Left ventricle myocardium superior (tissue), 1 donor: ENCODE measurements around the gene NEURL1. TPM values are rescaled to one million over a fixed set of nuclear protein-coding genes. Genes with fewer than 3 reads are reported as not detected.
A peak's percentile ranks its signal among the peaks of the same experiment; 100 is the strongest.
"Not testable (repeated sequence)": the region's sequence is repeated elsewhere in the genome, so short reads cannot be mapped to it uniquely, and the experiment has no call there.

ENCODE experiments used
- ATAC-seq: fragments of 200-7000 bp; cut with Tn5 transposase; one replicate; pipeline ENCODE4 v1.9.1; 2020; ENCODE audit warnings: mild to moderate bottlenecking, moderate library complexity
- DNase-seq: peaks from one replicate; pipeline ENCODE4 v3.0.0-alpha.2; 2020
- intact Hi-C: fragments of 100-400 bp; cut with micrococcal nuclease; formaldehyde crosslinking; loops from one replicate; pipeline ENCODE4 v1.11.0; 2022
- total RNA-seq: library from RNA; stranded (reverse); fragmentation: NEBNext Ultra II Directional; extraction: Animal tissue kit (Norgen Biotek cat#: 25700); gene quantifications from one replicate; pipeline ENCODE4 v1.2.1, GENCODE V29; 2021
- donor health status: DM: no; HTN: yes; CAD: no; lungs with severe emphysema.

Gene NEURL1
- total RNA-seq, 1 donor from 2014 or later = not detected

DNA sequence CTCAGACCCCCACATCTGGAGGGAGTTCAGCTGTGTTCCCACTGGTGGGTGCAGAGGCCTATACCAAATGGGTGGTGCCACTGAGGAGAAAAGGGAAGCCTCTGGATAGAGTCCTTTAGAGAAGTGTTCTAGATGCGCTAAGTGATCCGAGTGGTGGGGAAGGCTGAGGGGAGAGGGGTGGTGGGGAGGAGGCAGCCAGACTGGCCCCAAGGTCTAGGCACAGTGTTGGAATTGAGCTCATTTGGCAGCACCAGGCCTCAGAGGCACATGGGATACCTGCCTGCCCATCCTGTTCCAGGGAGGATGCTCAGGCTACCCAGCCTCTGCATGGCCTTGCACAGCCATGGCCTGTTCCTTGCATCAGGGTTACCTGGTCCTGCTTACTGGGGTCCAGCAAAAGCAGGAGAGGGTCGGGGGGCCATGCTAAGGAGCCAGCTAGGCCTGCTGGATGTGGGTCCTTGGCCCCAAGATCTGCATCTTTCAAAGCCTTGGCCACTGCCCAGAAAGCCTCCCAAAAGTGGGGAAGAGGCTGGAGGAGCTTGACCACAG is 99.6 kb downstream of the NEURL1 start:
- DNase-seq (no peak), ATAC-seq (no peak)
- intact Hi-C loops = no loop called here

DNA sequence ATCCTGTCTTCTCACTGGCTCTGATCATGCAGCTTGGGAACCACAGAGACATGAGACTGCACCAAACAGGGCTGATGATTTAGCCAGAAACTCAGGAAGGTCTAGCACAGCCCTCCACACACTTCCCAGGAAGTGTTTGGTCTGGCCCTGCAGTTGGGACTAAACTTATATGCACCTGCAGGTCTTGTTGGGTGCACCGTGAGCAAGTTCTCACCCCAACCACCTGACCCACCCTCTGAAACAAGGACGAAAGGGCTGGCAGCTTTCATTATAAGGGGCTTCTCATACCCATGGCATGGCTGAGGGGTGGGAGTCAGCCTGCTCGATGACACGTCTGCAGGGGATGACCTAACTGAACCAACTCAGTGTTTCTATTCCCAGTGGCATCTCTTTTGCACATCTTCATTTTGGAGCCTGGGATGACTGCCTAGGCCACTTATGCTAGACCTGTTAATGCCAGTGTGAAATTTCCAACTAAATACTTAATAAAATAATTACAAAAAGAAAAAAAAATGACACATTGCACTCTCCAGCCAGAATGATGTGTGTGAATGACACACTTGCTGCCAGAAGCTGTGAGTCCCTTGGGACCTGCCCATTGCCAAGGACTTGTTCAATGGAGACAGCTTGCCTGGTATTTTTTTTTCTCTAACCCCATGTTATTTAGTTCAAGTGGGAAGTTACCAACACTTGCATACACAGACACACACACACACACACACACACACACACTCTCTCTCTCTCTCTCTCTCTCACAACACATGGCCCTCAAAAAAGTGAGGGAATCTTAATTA is 102.6 kb downstream of the NEURL1 start:
- DNase-seq = no peak
- ATAC-seq = no peak
- intact Hi-C loops = loop anchor here (5.0 kb wide), 1 partner anchor 91 kb away; no protein-coding TSS in a partner anchor

DNA sequence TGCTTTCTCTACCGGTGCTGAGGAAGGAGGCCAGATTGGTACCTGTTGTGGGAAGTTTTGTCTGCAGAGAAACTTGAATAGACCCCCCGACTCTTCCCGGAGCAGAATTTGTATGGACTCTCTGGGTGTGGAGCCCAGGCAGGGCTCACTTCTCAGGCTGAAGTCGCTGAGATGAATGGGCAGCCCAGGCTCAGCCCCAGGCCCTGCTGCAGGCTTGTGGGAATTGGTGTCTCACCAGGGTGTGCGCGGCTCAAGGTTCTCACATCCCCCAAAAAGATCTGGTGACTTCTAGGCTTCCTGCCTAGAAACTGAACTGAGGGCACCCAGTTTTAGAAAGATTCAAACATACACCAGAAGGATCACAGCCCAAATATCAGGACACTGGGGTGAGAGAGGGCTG is 103.5 kb downstream of the NEURL1 start:
- ATAC-seq (no peak), DNase-seq (no peak)
- intact Hi-C loops = loop anchor here (5.0 kb wide), 1 partner anchor 90 kb away; no protein-coding TSS in a partner anchor

DNA sequence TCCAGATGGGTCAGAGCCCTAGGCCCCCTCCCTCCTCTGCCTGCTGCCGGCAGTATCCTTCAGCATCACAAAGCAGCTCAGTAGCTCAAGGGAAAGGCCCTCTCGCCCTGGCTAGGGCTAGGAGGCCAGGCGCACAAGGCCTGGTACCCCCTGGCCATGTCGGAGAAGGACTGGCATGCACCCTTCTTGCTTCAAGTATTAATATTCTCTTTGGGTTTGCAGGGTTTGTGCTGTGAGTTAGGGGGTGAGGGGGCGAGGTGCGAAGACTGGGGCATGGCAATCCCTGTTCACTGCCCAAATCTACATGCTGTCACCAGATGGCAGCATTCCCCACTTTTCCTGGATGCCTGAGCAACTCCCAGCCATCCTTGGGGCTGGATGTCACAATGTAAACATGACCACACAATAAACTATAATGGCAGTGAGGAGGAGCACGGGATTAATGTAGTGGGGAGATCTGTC is 105.2 kb downstream of the NEURL1 start:
- intact Hi-C loops = loop anchor here (5.0 kb wide), 1 partner anchor 89 kb away; no protein-coding TSS in a partner anchor
- DNase-seq = no peak

DNA sequence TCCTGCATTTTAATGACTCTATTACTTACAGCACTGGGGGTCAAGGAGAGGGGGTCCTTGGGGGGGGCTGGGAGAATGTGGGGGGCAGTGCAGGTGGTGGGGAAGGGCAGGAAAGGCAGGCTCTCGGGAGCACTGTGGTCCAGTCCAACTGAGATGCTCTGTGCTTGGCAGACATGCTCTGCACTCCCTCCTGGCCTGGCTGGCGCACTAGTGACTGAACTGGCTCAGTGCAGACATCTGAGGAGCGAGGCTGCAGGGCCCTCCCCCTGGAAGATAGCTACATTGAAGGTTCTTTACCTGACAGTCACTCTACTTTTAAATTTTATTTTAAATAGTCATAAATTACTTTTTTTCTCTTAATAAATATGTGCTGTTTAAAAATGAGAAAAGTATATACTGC is 105.7 kb downstream of the NEURL1 start:
- DNase-seq = no peak
- no peak for ATAC-seq
- intact Hi-C loops = loop anchor here (5.0 kb wide), 1 partner anchor 88 kb away; no protein-coding TSS in a partner anchor

More for the DNA sequence above, 105.2 kb downstream of the NEURL1 start:
- peak; percentile 66 for ATAC-seq

DNA sequence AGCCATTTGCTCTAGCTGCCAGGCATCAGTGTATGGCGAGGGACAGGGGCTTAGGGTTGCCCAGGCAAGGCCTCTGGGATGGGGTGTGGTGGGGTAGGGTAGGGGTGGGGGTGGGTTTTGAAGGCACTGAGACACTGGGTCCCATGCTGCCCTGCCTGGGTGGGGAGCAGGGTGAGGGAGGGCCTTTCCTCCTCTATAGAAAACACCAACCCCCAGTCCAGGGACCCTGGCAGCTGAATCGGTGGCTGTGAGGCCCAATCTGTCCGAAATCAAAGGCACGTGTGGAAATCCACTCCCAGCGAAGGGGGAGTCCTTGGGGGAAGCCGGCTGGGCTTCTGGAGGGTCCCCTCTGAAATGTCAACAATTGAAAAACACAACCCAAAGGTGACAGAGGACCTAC is 106.4 kb downstream of the NEURL1 start:
- DNase-seq (no peak), ATAC-seq (no peak)
- intact Hi-C loops = loop anchor here (5.0 kb wide), 2 partner anchors 77 to 87 kb away; no protein-coding TSS in a partner anchor

DNA sequence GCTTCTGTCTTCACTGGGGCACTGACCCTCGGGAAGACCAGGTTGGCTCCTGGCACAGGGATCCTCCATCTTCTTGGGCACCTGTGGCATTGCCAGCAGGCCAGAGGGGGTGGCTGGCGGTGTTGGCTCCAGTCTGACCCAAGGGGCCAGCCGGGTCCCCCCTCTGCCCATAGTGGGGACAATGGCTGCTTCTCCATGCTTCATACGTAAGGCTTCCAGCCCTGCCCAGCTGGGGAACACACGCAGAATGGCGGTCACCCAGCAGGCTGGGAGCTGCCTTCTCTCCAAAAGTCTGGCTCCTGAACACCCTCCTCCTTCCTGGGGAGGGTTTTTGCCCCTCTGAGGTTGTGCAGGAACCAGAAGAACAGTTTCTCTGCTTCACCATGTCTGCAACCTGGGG is 106.8 kb downstream of the NEURL1 start:
- intact Hi-C loops = loop anchor here (5.0 kb wide), 1 partner anchor 77 kb away; no protein-coding TSS in a partner anchor
- DNase-seq (no peak), ATAC-seq (no peak)

DNA sequence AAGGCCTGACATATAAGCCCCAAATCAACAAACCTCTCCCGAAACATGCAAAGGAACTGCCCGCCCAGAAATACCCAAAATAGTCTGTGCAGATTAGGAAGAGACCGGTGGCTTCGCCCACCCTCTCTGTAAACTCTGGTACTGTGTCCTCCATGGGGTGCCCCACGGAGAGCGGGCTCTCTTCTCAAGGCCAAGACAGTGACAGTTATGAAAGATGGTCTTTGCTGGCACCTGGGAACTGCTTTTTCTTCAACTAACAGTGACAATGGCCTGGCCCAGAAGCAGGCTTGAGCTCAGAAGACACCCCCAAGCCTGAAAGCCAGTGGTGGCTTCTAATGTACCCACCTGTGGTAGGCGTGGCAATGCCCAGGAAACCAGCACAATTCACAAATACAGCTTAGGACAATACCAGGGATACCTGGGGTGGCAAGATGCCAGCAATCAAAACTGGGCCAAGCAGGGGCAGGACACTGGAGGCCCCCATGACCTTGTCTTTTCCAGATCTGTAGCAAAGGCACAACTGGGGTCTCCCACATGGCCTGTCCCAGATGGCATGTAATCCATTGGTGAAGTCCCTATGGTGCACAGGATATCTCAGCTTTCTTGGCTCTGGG is 107.6 kb downstream of the NEURL1 start:
- intact Hi-C loops = loop anchor here (5.0 kb wide), 1 partner anchor 76 kb away; no protein-coding TSS in a partner anchor
- ATAC-seq = no peak
- DNase-seq = no peak

DNA sequence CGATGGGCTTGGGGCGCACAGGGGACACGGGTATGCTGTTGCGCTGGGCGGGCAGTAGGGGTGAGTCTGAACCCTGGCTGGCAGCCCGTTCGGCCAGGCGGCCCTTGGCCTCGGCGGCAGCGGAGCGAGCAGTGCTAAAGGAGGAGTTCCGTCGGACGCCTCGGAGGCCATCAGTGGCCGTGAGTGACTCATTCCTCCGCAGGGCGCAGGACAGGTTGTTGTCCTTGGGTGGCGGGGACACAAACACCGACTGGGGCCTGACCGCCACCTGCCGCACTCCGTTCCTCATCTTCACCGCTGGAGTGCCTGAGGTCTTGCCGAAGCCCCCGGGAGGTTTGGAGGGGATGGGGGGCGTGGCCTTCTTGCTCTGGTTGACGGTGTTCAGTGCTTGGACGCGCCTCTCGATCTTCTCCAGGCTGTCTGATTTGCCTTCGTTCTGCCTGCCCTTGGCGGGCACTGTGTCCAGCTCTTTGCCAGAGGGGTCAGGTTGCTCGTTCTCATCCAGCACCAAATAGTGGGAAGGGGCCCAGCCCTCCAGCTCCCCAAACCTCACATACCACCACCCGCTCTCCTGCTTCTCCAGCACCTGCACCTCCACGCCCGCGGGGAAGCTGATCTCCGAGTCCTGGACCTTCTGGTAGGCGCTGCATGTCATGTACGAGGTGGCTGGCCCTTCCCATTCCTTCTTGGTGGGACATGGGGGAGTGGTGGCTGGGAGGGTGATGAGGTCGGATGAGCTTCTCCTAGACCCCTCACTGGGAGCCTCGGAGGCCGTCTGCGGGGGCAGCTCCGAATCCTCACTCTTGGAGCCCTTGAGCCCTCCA is 108.7 kb downstream of the NEURL1 start:
- DNase-seq = no peak
- intact Hi-C loops = loop anchor here (5.0 kb wide), 1 partner anchor 75 kb away; no protein-coding TSS in a partner anchor
- ATAC-seq = no peak

DNA sequence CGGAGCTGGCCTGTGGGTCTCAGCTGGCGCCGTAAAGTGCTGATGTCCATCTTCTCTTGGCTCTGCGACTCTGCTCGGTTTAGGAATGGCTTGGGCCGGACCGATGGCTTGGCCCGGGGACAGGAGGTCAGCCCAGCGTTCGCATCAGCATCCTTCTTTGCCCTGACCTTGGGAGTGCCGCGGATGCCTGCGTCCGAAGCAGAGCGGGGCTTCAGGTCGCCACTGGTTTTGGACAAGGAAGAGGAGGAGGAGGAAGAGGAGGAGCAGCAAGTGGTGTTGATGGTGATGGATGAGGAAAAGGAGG is 109.3 kb downstream of the NEURL1 start:
- no peak for ATAC-seq
- no peak for DNase-seq
- intact Hi-C loops = loop anchor here (5.0 kb wide), 1 partner anchor 74 kb away; no protein-coding TSS in a partner anchor

DNA sequence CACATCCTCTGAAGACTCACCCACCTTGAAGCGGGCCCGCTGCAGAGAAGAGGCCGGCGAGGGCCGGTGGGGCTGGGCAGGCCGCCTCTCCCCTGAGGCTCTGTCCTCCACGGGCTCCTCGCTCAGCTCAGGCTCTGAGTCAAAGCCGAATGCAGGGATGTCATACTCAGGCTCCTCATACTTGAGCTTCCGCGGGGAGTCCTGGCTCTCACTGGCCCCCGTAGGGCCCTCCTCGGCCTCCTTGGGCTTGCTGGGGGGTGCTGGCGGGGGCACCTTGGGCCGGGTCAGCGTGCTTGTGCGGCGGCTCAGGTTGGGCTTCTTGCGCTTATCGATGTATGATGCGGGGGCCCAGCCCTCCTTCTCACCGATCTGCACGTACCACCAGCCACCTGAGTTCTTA is 109.9 kb downstream of the NEURL1 start:
- intact Hi-C loops = loop anchor here (5.0 kb wide), 1 partner anchor 74 kb away; no protein-coding TSS in a partner anchor
- DNase-seq (no peak), ATAC-seq (no peak)

DNA sequence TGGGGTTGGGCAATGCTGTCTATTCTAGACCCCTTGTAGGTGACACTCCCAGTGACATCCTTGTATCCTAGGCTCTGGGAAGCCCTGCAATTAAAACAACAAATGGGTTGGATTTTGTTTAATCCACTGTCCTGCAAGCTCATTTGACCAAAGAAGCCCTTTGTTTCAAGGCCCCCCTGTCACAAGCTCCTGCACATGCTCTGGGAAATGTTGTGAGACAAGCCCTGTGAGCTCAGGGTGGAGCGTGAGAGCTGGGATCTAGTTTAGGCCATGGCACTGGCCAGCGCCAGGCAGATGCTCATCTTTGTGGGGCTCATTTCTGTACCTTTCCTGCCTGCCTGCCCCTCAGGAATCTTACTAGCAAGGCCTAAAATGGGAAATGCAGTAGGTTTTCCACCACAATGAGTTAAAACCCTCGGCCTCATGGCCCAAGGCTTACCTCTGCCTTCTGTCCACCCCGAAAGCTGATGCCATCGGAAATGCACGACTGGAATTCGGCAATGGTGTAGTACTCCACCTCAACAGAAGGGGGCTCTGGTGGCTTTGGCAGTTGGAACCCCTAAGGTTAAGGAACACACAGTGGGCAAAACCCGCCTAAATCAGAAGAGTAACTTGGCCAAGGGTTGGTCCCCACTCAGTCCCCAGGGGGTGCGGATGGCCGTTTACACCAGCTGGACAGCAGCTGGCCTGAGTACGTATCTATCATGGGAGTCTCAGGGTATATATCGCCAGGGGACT is 112.0 kb downstream of the NEURL1 start:
- ATAC-seq (peak; percentile 65), DNase-seq (no peak)
- intact Hi-C loops = no loop called here

DNA sequence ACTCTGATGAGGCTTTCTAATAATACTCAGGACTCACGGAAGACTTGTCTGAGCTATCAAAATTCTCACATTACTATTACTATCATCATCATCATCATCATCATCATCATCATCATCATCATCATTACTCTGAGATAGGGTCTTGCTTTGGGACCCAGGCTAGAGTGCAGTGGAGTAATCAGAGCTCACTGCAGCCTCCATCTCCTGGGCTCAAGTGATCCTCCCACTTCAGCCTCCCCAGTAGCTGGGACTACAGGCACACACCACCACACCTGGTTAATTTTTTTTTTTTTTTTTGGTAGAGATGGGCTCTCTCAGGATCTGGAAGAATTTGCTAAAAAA is 112.6 kb downstream of the NEURL1 start:
- DNase-seq, intact Hi-C loops: not testable (repeated sequence)

DNA sequence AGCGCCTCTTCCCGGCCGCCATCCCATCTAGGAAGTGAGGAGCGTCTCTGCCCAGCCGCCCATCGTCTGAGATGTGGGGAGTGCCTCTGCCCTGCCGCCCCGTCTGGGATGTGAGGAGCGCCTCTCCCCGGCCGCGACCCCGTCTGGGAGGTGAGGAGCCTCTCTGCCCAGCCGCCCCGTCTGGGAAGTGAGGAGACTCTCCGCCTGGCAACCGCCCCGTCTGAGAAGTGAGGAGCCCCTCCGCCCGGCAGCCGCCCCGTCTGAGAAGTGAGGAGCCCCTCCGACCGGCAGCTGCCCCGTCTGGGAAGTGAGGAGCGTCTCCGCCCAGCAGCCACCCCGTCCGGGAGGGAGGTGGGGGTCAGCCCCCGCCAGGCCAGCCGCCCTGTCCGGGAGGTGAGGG is 113.5 kb downstream of the NEURL1 start:
- intact Hi-C loops, ATAC-seq: not testable (repeated sequence)

More for the DNA sequence above, 112.6 kb downstream of the NEURL1 start:
- ATAC-seq = not testable (repeated sequence)

DNA sequence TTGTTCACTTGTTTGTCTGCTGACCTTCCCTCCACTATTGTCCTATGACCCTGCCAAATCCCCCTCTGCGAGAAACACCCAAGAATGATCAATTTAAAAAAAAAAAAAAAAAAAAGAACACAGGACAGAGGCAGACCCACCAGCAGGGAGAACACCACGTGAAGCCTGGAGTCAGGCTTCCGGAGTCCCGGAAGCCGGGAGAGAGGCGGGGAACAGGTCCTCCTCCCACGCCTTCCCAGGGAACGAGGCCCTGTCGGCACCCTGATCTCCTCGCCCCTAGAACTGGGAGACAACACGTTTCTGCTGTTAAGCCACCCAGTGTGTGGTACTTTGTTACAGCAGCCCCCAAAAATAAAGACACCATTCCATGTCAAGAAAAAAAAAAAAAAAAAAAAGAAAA is 114.6 kb downstream of the NEURL1 start:
- ATAC-seq, DNase-seq, intact Hi-C loops: not testable (repeated sequence)

More for the DNA sequence above, 113.5 kb downstream of the NEURL1 start:
- DNase-seq = not testable (repeated sequence)

DNA sequence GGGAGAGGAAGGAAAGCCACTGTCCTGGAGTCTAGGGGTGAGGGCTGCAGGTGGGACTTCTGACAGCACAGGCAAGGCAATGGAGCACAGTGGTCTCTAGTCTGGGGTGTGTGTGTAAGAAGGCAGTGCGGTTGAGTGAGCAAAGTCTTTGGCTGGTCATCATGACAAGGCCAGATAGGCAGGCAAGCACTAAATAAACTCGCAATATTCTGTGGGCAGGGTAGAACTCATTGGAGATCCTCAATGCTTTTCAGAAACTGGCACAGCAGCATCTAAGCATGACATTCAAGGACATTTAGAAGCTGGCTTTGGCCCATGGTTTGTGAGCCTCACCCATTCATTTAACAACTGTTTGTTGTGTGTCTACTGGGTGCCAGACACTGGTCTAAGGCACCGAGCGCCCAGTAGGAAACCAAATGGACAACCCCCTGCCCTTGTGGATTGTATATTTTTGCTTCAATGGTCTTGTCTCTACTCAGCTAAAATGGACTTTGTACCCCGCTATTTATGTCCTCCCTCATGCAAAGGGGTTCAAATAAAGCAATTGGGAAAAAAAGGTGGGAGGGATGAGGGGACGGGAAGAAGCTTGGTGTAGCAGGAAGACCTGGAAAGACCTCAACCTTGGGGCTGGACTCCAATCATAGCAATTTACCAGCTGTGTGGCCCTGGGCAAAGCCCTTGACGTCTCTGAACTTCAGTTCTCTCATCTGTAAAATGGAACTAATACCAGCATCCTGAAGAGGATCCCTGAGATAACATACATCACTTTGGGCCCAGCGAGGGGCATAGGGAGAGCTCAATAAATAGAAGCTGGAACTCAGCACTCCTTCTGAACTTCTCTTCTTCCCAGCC is 116.0 kb downstream of the NEURL1 start:
- DNase-seq (no peak), ATAC-seq (no peak)
- intact Hi-C loops = no loop called here

DNA sequence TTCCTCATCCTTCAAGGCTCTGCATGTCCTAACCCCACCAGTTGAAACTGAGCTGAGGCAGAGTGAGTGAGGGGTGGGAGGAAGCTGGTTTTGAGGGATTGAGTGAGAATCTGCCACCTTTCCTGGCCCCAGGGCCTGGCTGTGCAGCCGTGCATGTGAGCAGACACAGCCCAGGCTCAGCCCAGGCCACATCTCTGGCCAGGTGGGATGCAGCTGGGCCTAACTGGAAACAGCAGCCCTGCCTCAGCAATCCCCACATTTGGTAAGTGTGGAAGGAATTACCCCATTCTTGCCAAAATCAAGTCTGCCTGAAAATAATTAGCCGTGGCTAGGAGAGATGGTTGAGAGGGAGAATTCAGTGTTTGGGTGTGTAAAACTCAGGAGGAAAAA is 116.6 kb downstream of the NEURL1 start:
- intact Hi-C loops = no loop called here
- no peak for ATAC-seq
- DNase-seq = no peak
